Measurements from ENCODE around the gene ITPRIP.
A peak's percentile ranks its signal among the peaks of the same experiment; 100 is the strongest.

ITPRIP gene

GRCh38 chr10:104307576-104308438 is 30.5 kb downstream of the ITPRIP start:
- no peak for DNase-seq (ENCODE audit: low spot score)

GRCh38 chr10:104306897-104307296 is 31.4 kb downstream of the ITPRIP start:
- DNase-seq (ENCODE audit: low spot score), result no peak

GRCh38 chr10:104304927-104305326 is 33.3 kb downstream of the ITPRIP start:
- no peak for DNase-seq (ENCODE audit: low spot score)

GRCh38 chr10:104304356-104304745 is 33.9 kb downstream of the ITPRIP start:
- no peak for DNase-seq (ENCODE audit: low spot score)

GRCh38 chr10:104303594-104304355 is 34.5 kb downstream of the ITPRIP start:
- no peak for DNase-seq (ENCODE audit: low spot score)

GRCh38 chr10:104301907-104302690 is 36.2 kb downstream of the ITPRIP start:
- DNase-seq (ENCODE audit: low spot score), result no peak

- DNase-seq (ENCODE audit: low spot score), result no peak
Measured at GRCh38 chr10:104300736-104301292, 37.5 kb downstream of the ITPRIP start.

GRCh38 chr10:104300002-104300735 is 38.1 kb downstream of the ITPRIP start:
- no peak for DNase-seq (ENCODE audit: low spot score)

GRCh38 chr10:104299031-104299904 is 39.0 kb downstream of the ITPRIP start:
- DNase-seq (ENCODE audit: low spot score), result no peak

GRCh38 chr10:104297697-104298660 is 40.3 kb downstream of the ITPRIP start:
- no peak for DNase-seq (ENCODE audit: low spot score)

- DNase-seq (ENCODE audit: low spot score), result no peak
Measured at GRCh38 chr10:104296687-104297436, 41.4 kb downstream of the ITPRIP start.

GRCh38 chr10:104293781-104294321 is 44.4 kb downstream of the ITPRIP start:
- no peak for DNase-seq (ENCODE audit: low spot score)

- no peak for DNase-seq (ENCODE audit: low spot score)
Measured at GRCh38 chr10:104293011-104293410, 45.3 kb downstream of the ITPRIP start.

- DNase-seq (ENCODE audit: low spot score), result peak; percentile 93
Measured at GRCh38 chr10:104291439-104291951, 46.8 kb downstream of the ITPRIP start.

GRCh38 chr10:104288355-104288754 is 49.9 kb downstream of the ITPRIP start:
- DNase-seq (ENCODE audit: low spot score), result no peak

- no peak for DNase-seq (ENCODE audit: low spot score)
Measured at GRCh38 chr10:104286939-104287338, 51.3 kb downstream of the ITPRIP start.

GRCh38 chr10:104284846-104285245 is 53.4 kb downstream of the ITPRIP start:
- DNase-seq (ENCODE audit: low spot score), result no peak

GRCh38 chr10:104281694-104282093 is 56.6 kb downstream of the ITPRIP start:
- DNase-seq (ENCODE audit: low spot score), result no peak

Measured in hematopoietic multipotent progenitor cell treated with erythropoietin and hydrocortisone succinate and interleukin-3 and kit ligand, for 15 days (in vitro differentiated cells).